HG02970 (cell line): Measurements from ENCODE around the gene ATXN1.

Experiments used
- ATAC-seq: cut with Tn5 transposase; IDR thresholded peaks from one replicate; pipeline ENCODE4 v1.9.1; 2021; ENCODE audit warnings: mild to moderate bottlenecking, moderate library complexity, moderate number of reproducible peaks; ENCODE audit not compliant: unreplicated experiment, low FRiP score

Gene ATXN1

DNA sequence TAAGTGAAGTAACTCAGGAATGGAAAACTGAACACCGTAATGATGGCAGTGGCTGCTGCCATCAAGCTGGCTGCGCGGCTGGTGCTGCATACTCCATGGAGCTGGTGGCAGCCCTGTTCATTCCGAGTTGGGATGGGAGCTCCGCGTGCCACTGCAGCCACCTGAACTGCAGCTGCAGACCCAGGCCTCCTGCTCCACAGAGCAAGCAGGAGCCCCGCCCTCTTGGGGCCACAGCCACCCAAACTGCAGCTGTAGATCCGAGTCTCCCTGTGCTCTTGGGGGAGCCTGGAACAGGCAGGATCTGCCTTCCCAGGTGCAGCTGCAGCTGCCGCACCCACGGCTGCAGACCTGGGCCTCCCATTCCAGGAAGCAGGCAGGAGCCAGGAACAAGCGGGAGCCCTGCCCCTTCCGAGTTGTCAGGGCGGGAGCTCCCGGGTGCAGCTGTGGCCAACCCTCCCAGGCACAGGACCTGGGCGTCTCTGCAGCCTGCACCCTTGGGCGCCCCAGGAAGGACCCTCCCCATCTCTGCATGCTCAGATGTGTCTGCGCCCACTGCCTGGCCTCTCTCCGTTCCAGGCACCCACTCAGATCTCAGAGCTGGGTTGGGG lies 402.6 kb downstream of the ATXN1 start:
- no peak for ATAC-seq

DNA sequence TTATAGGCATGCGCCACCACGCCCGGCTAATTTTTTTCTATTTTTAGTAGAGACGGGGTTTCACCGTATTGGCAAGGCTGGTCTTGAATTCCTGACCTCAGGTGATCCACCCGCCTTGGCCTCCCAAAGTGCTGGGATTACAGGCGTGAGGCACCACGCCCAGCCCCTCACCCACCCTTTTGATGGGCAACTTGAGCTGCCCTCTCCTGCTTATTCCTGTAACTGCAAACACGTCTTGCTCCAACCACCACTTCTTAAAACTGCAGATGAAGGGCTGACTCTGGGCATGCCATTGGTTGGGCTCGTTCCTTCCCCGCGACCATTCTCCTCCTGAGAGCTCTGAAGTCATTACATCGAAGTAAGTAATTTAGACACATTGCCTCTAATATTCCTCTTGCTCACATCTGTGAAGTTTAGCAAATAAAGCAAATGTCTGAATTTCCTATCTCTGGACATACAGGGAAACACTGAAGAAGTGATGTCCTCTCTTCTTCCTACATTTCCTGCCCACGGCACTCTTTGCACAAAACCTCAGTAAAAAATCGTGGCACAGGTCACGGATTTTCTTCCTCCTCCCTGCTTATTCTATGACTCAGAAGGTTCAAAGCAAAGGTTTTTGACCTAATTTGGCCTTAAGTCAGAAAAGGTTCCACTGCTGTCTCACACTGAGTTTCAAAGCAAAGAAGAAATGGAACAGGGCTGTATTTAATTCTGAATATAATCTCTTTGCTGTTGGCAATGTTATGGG lies 405.4 kb downstream of the ATXN1 start:
- ATAC-seq, result no peak

DNA sequence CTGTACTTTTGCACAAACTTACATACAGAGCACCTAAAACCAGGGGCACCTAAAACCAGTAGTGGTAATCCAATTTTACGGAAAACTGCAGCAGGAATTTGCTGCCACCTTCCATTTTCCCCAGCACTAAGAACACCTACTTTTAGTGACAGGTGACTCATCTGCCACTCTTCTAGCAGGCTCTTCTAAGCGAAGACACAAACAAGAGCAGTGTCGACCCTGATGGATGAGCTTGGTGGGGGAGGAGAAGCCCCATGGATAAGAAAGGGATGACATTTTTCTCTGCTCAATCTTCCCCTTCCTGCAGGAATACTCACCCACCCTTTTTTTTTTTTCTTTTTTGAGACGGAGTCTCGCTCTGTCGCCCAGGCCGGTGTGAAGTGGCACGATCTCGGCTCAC lies 406.0 kb downstream of the ATXN1 start:
- ATAC-seq, result no peak

DNA sequence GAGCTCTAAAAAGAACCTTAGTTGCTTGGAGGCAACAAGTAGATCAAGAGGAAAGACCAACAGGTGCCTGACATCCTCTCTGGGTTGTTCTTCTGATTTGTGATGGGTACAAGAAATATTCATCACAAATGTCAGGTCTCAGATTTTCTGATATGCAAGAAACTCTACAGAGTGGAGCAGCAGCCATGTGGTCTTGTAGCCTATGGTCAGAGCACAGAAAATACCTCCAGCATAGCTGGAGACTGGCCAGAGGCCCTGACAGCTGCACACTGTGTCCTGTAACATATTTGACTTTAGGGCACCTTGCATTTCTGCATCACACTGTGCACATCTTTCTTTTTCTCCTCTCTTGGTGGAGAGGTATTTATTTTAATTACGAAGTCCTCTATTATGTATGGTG lies 406.6 kb downstream of the ATXN1 start:
- no peak for ATAC-seq

DNA sequence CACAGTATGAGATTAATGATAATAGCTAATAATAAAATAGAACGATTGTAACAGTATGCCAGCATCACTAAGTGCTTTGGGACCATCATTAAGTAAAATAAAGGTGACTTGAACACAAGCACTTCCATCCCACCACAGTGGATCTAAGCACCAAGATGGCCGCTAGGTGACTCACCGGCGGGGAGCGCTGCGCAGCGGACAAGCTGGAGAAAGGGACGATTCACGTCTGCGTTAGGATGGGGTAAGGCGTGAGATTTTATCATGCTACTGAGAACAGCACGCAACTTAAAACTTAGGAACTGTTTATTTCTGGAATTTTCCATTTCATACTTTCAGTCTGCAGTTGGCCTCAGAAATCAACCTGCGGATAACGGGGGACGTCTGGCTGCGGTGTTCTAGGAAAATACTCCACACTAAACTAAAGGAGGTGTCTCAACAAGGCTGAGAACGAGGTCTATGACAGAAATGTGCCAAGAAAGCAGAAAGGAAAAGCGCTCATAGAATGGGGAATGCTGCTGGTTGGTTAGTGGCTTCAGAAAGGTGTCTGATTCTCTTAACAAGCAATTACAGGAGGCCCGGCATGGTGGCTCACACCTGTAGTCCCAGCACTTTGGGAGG lies 408.3 kb downstream of the ATXN1 start:
- ATAC-seq, result no peak

DNA sequence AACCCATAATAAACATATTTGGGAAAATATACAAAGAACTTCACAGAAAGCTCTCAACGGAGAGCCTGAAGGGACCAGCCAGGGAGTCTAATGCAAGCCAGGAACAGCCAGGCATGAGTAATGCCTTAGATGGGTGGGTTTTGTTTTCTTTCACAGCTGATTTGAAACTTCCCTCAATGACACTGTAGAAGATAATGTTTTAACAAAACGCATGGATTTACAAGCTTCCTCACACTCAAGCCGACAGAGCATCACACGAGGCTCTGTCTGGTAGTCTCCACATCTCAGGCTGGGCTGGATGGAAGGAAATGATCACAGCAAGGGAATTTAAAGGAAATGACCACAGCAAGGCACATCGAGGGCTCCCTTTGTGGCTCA lies 409.0 kb downstream of the ATXN1 start:
- no peak for ATAC-seq

DNA sequence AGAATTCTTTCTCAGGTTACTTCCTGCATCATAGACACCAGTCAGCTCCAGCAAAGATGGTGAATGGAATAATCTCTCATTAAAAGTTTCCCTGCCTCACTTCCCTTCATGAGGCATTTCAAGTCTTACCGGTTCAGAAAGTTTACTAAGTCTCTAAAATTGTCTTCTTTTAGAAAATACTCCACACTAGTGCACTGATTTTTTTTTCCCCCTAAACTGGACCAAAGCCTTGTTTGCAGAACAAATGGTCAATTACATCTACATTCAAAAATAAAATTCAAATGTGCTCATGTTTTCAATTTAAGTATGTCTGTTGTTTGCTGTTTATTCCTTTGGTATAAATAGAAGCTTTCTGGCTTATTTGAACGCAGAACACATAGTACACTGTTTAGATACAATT lies 411.7 kb downstream of the ATXN1 start:
- no peak for ATAC-seq

DNA sequence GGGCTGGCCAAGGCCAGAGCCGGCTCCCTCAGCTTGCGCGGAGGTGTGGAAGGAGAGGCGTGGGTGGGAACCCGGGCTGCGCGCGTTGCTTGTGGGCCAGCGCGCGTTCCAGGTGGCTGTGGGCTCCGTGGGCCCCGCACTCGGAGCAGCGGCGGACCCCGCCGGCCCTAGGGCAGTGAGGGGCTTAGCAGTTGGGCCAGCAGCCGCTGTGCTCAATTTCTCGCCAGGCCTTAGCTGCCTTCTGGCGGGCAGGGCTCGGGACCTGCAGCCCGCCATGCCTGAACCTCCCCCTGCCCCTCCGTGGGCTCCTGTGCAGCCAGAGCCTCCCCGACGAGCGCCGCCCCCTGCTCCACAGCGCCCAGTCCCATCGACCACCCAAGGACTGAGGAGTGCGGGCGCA lies 414.4 kb downstream of the ATXN1 start:
- ATAC-seq, result no peak

DNA sequence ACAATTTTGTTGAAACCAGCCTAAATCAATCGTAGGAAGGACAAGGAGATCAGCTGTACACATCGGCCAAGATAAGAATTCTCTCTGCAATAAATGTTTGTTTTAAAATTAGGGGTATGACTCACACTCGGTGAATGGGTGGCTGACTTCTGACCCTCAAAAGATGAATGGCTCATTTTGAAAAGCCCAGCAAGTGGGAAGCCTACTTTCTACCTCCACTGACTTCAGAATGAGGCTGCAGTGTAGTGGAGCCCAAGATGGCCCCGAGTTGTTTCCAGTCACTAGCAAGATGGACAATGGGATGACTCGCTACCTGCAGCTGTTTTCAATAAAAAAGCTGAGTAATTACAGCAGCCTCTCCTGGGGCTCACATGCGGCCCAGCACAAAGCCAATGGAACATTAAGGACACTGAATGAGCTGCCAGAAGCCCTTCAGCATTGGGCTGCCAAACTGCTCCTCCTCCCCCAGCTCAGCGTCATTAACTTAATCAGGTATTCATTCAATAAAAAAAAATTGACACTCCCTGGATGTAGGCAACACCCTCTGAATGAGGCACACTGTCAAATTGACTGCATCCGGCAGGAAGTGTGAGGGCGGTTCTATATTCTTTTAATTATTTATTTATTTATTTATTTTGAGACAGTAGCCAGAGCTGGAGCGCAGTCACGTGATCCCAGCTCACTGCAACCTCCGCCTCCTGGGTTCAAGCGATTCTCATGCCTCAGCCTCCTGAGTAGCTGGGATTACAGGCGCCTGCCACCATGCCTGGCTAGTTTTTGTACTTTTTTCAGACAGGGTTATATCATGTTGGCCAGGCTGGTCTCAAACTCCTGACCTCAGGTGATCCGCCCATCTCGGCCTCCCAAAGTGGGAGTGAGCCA lies 415.6 kb downstream of the ATXN1 start:
- ATAC-seq, result no peak

DNA sequence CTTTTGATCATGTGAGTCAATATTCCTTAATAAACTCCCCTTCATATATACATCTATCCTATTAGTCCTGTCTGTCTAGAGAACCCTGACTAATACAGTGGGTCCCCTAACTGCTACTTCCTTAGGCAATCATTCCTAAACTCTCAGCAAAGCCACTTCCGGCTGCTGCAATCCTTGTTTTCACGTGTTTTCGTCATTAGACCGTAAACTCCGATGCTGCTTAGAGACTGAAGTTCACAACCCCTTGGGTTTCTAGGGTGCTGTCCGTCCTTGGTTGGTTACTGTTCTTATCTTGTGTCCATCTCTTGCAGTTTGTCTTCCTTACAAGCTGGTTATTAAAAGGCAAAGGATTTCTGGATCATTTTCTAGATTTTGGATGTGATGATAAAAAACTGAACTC lies 416.5 kb downstream of the ATXN1 start:
- no peak for ATAC-seq

DNA sequence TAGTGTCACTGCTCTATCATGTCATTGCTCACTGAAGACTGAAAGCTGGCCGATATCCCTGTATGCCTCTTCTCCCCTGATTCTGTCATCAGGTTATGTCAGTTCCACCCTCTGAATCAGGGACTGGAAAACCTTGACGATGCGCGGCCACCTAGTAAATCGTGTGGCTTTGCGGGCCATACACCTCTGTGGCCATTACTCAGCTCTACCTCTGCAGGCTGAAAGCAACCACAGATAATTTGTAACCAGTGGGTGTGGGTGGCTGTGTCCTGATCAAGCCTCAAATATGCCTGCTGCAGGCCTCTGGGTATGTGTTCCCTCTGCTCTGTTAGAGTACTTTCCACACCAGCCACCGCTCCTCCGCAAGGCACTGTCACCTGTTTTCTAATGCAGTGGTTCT lies 417.7 kb downstream of the ATXN1 start:
- ATAC-seq, result no peak

DNA sequence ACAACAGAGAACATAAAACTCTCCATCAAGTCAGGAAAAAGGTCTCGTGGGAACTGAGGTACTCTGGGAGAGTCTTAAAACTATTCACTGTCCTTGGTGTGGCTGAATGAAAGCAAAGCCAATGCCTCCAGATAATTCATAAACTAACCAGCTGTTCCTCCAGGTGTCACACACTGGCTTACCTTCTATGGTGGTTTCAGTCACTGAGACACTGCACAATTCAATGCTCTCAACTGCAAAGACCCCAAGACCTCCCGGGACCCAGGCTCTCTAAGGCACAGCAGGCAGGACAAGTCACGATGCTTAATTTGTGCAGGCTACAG lies 422.0 kb downstream of the ATXN1 start:
- no peak for ATAC-seq

DNA sequence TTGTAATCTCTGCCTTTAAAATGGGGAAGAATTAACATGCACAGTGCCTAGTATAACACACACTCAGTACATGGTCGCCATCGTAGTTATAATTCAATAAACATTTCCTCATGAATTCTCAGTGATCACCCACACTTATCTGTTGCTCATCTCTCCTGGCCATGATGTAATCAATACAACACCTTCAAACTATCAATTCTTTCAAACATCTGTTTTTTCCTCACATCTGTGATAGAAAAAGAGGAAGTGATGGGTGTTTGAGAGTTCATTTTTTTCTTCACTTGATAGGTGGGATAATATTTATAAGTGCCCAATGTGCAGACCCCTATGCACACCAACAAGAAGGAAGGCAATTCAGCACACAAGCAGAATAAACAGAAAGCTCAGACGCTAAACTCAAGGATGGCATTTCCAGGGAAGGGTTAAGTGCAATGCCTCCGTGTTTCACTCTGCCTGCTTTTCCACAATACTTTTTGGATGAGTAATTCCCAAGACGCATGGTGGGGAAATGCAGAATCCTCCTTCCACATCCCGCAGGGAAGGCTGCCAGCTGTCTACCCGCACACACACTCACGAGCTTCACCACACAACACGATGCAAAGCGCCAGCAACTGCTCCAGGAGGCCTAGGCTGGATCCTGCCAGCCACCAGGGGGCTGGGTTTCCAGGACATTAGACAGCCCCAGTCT lies 422.5 kb downstream of the ATXN1 start:
- no peak for ATAC-seq

DNA sequence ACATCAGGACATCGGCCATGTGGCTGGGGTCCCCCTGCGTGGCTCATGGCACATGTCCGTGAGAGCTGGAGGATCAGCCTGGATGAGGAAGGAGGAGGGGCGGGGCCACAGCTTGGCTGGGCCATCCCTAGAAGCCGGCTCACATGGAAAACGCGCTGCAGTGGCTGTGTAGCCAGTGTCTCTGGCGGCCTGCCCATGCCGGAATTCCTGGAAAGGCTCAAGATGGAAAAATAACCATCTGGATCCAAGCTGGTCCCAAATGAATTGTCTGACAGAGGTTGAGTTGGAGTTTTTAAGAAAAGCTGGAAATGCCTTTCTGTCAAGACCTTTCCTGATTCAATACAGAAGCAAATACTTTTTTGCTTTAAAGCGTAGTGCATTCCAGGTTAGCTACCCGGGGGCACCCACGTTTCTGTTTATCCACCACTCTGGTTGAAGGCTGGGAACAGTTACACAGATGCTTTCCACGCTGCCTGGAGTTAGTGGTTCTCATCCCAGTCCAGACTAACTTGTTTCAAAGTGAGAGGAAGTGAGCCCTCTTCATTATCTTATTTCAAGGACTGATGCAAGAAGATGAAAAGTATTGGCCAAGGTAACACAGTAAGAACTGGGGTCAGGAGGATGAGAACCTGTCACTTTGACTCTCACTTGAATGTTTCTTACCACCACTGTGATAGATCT lies 423.8 kb downstream of the ATXN1 start:
- no peak for ATAC-seq

DNA sequence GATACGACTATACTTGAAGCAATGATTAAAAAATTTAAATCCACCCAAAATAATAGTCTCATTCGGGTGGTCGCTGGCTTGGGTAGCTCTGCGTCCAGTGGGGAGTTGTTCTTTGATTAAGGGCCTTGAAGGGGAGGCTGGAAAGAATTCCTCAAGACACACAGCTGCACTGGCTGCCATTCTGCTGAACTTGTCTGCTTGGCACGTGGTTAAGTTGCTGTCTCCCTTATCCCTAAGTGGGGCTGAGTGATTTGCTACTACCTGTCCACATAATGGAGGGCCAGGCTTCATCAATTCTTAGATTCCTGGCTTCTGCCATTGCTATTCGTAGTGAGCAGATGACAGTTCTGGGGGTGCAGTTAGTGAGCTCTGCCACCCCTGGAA lies 424.4 kb downstream of the ATXN1 start:
- ATAC-seq, result no peak

DNA sequence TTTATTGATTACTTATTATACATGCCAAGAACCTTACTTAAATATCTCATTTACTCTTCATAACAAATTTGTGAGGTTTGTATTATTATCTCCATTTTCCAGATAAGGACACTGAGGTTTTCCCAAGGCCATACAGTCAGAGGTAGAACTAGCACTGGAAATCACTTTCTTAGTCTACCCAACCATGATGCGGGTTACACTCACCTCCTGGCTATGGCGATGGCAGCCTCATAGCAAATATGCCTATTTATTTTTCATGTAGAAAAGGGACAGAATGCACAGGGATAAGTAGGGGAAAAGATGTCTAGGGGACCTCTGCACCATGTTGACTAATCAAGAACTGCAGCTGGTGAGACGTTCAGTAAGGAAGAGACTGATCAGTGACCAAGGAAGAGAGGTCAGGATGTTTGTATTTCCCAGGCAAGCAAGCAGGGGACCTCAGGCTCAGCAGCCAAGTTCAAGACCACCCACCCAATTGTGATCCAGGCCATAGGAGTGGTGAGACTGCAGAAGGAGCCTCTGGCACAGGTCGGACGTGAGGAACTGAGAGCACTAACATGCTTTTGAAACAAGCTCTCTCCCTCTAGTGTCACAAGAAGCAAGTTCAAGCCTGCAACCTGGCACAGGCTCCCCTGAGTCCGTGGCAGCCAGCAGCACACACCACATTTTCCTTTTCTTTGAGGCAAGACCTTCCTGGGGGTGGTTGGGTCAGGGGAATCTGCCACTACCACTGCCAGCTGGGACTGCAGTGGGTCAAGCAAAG lies 425.0 kb downstream of the ATXN1 start:
- no peak for ATAC-seq

DNA sequence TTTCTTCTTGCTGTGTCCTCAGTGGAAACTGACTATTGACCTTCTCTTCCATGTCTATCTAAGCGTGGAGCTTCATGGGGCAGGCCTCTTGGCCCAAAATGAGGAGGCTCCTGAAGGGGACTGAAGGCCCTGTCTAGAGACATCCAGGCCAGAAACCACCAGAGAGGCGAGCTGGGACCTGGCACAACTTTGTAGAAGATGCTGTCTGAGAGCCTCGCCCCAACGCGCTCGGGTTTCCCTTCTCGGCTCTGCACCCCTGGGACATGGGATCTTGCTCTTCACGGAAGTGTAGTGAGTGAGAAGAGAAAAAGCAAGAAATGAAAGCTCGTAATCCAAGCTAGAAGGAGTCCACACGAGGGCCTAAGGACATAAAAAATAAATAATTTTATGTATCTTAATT lies 426.1 kb downstream of the ATXN1 start:
- no peak for ATAC-seq

DNA sequence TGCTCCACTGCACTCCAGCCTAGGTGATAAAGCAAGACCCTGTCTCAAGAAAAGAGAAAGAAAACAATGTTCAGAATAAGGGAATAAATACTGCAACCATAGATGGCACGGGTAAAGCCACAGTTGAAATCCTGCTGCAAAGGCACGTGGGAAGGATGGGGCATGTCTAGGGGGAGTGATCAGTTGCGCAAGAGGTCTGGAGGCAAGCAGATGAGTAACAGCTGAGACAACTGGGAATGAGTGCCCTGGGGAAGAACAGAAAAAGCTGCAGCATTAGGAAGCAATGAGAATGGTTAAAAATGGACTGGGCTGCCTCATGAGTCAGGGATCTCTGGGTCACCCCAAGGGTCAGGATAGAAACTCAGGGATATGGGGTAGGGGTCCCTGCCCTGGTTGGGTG lies 426.6 kb downstream of the ATXN1 start:
- no peak for ATAC-seq

DNA sequence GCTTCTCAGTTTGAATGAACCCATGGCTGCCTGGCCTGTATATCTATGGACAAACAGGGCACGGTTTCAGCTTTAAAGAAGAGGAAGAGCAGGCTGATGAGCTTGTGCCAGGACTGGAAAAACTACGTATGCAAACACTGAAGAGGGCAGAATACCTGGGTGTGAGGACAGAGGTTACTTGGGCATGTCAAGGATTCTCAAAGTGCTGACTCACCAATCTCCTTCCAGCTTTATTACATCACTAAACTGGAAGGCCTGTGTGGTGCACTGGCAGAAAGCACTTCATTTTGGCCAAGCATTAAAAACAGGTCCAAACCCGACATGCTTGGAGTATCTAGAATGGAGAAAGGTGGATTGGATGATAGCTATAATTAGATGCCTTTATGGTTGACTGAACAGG lies 427.7 kb downstream of the ATXN1 start:
- ATAC-seq, result no peak

DNA sequence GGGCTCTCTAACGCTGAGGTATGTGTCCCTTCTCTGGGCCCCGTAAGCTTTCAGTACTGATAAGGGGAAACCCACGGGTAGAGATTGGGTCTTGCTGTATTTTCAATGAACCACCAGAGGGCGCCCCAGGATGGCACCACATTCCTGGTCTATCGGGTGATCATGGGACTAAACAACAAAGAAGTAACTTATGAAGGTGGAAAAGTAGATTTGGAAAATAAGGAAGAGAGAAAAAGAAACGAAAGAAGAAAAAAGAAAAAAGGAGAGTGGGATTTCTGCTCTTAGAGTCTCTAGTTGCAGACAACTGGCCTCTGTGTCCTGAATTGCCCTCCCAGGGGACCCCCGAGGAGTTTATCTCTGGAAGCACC lies 429.1 kb downstream of the ATXN1 start:
- ATAC-seq, result peak; percentile 75
